ENCODE measurements around the gene DDX23.

The DDX23 gene

DNA sequence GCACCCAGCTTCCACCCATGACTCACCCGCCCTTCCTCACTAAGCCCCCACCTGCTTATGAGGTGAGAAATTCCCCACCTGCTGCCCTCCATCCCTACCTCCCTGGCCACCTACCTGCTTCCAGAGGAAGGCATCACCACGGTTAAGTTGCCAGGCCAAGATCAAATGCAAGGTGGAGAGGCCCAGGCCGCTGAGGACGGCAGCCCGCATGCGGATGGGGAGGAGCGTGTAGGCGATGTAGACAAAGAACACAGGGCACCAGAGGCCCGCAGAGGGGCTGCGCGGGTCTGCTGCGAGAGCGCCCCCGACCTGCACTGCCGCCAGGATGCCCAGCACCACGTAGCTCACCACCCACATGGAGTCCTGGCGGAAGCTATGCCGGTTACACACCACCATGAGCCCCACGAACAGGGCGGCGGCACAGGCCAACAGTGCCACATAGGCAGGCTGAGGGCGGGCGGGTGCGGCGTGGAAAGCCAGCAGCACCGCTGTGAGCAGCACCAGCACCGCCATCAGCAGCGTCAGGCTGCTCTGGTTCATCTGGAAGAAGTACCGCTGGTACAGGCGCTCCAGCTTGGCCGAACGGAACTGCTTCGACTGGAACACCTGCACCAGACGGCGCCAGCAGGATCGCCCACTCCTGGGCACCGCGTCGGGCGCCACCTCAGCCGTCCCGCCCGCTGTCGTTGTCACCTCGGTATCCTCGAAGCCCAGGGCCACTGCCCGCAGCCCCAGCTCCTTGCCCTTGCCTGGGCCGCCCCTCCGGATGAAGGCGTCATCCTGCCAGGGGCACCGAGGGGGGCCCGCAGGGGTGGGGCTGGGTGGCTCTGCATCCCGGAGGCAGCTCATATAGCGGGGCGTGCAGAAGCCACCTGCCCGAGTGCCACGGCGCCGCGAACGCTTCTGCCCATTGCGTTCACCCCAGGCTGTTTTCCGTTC is 69.2 kb downstream of the DDX23 start:
- no peak for TF ChIP-seq CTCF (IDR thresholded peaks at IDR 0.05; ENCODE audit: insufficient read depth, low read depth, low read length, missing control alignments)
- no peak overlapping the region for H3K4me3 ChIP-seq (ENCODE audit: low read length)
- DNase-seq (ENCODE audit: low read depth) = no peak

DNA sequence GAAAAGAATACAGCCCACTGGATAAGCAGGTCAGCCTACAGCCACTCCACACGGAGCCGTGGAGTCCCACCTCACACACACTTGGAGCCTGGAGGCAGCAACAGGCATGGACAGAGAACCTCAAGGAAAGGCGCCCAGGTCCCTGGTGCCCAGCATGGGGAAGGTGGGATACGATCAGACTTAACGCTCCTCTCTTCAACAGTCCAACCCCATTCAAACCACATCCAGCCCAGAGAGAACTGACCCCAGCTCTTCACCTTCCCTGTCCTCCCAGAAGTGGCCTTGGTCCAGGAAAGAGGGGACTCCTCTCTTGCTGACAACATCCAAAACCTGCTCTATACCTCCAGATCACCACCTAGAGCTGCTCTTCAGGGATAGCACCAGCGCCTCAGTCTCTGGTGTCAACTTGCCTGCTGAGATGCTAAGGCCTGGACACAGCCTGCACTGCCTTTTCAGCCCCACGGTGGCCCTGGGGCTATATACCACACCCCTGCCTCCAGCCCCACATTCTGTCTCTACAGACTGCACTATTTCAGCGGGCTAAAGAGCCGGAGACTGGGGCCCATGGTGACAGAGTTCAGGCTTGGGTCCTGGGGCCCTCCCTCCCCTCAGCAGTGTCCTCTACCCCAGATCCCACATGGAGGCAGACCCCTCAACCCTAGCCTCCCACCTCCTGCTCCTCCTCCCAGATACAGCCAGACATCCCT is 70.1 kb downstream of the DDX23 start:
- DNase-seq (ENCODE audit: low read depth) = no peak
- no peak for TF ChIP-seq CTCF (IDR thresholded peaks at IDR 0.05; ENCODE audit: insufficient read depth, low read depth, low read length, missing control alignments)
- H3K4me3 ChIP-seq (ENCODE audit: low read length) = no peak overlapping the region

- no peak for DNase-seq (ENCODE audit: low read depth)
- no peak for TF ChIP-seq CTCF (IDR thresholded peaks at IDR 0.05; ENCODE audit: insufficient read depth, low read depth, low read length, missing control alignments)
- no peak overlapping the region for H3K4me3 ChIP-seq (ENCODE audit: low read length)
These were observed 71.5 kb downstream of the DDX23 start for GRCh38 chr12:48780381-48781025.

DNA sequence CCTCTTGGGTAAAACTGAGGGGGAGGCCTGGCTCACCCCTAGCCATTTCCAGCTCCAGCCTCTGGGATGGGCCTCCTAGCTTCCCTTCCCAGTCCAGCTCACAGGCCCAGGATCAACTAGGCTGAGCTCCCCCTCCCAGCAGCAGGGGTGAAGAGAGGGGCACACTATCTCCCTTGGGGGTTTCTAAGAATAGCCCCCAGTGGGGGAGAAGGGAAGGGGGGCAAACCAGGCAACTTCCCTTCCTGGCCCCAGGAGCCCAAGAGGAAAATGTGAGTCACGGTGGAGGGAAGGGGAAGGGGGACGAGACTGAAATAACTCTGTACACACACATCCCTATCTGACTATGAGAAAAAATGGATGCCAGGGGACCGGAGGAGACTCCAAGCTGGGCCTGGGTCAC is 72.1 kb downstream of the DDX23 start:
- no peak overlapping the region for H3K4me3 ChIP-seq (ENCODE audit: low read length)
- no peak for TF ChIP-seq CTCF (IDR thresholded peaks at IDR 0.05; ENCODE audit: insufficient read depth, low read depth, low read length, missing control alignments)
- no peak for DNase-seq (ENCODE audit: low read depth)

All from epithelial cell of esophagus (primary cell).